NB4 (cell line): Measurements from ENCODE around the gene PTGES3.
"Not testable (repeated sequence)": the region's sequence is repeated elsewhere in the genome, so short reads cannot be mapped to it uniquely, and the experiment has no call there.

Experiments
- CTCF ChIP-seq: IDR thresholded peaks from one replicate; pipeline ENCODE4 v1.5.1; 2012; ENCODE audit warnings: low read depth, low read length
- POLR2A ChIP-seq: IDR thresholded peaks from 2 replicates; pipeline ENCODE4 v1.6.1; 2011; ENCODE audit warnings: mild to moderate bottlenecking; ENCODE audit not compliant: insufficient read length; ENCODE audit errors: extremely low read depth

GRCh38 chr12:56704522-56704921 lies 16.4 kb upstream of the PTGES3 start:
- not testable (repeated sequence) for TF ChIP-seq POLR2A, CTCF
